Brain microvascular endothelial cell (primary cell): Measurements from ENCODE around the gene DAO.

Source experiments
- DNase-seq: peaks from one replicate; pipeline ENCODE4 v3.0.0-alpha.2; 2020
- H3K27ac ChIP-seq: fragments of 250-450 bp; sonication (Bioruptor Pico); 2 replicates; pipeline ENCODE4 v1.5.1; 2020; ENCODE audit warnings: mild to moderate bottlenecking, moderate library complexity
- H3K27me3 ChIP-seq: fragments of 250-450 bp; sonication (Bioruptor Pico); replicated peaks from 2 replicates; pipeline ENCODE4 v1.5.1; 2020; ENCODE audit warnings: mild to moderate bottlenecking
- H3K36me3 ChIP-seq: fragments of 250-450 bp; sonication (Bioruptor Pico); replicated peaks from 2 replicates; pipeline ENCODE4 v1.5.1; 2020; ENCODE audit warnings: mild to moderate bottlenecking
- H3K4me3 ChIP-seq: 2 replicates; pipeline ENCODE4 v1.5.1; 2011; ENCODE audit warnings: low read depth, mild to moderate bottlenecking, control low read depth, low read length, moderate library complexity
- CTCF ChIP-seq: IDR thresholded peaks from 2 replicates; pipeline ENCODE4 v1.5.1; 2011; ENCODE audit warnings: low read depth, mild to moderate bottlenecking, moderate library complexity, low read length, control low read depth, inconsistent platforms; ENCODE audit errors: missing control alignments
- in situ Hi-C: cut with HindIII; loops from 2 replicates; pipeline ENCODE4 v1.10.0; 2017; ENCODE audit warnings: low sequenced_read_pairs, low pct_ligation_motif_present

DAO gene

GRCh38 chr12:108948367-108948766 is 68.5 kb downstream of the DAO start:
- TF ChIP-seq CTCF = no peak
- Histone ChIP-seq H3K27ac (no peak overlapping the region), H3K36me3 (no peaks in the 10 kb centered on the region), H3K27me3 (no peaks in the 10 kb centered on the region), H3K4me3 (no peak overlapping the region)
- no peak for DNase-seq
- in situ Hi-C loops = no loop called here

GRCh38 chr12:108949976-108950375 is 70.1 kb downstream of the DAO start:
- Histone ChIP-seq H3K27ac (no peak overlapping the region), H3K27me3 (no peaks in the 10 kb centered on the region), H3K4me3 (no peak overlapping the region), H3K36me3 (no peaks in the 10 kb centered on the region)
- TF ChIP-seq CTCF = no peak
- no peak for DNase-seq
- in situ Hi-C loops = no loop called here
